Activated CD8-positive, alpha-beta memory T cell treated with anti-CD3 and anti-CD28 coated beads for 36 hours (primary cell): ENCODE results near the gene PHKA2. TPM values are rescaled to one million over a fixed set of nuclear protein-coding genes. Genes with fewer than 3 reads are reported as not detected.
"Not testable (repeated sequence)": the region's sequence is repeated elsewhere in the genome, so short reads cannot be mapped to it uniquely, and the experiment has no call there.

Experiments
- CTCF ChIA-PET: fragments of 350-600 bp; sonication (Branson Sonifier 250); formaldehyde crosslinking; loops from one replicate; lab custom pipeline; 2021; ENCODE audit warnings: antibody characterized with exemption; lab: Charles Lee
- POLR2A ChIA-PET: fragments of 350-600 bp; sonication (Branson Sonifier 250); formaldehyde crosslinking; loops from one replicate; lab custom pipeline; 2021; ENCODE audit warnings: antibody characterized with exemption; lab: Charles Lee
- total RNA-seq, 2 experiments: library from RNA; stranded (reverse); gene quantifications; one replicate each; pipeline ENCODE4 v1.2.3, GENCODE V29; 2021

Gene PHKA2
- total RNA-seq, 2 experiments from 2014 or later, result 17.7 to 18.0 TPM

GRCh38 chrX:18883234-18883960, 100.5 kb downstream of the PHKA2 start:
- CTCF ChIA-PET, result no interaction called here
- POLR2A ChIA-PET, result no interaction called here

- CTCF ChIA-PET, result no interaction called here
- POLR2A ChIA-PET, result no interaction called here
Measured at GRCh38 chrX:18879144-18879543, 104.8 kb downstream of the PHKA2 start.

- POLR2A ChIA-PET, result no interaction called here
- CTCF ChIA-PET, result no interaction called here
Measured at GRCh38 chrX:18877469-18877868, 106.4 kb downstream of the PHKA2 start.

GRCh38 chrX:18875256-18875878, 108.5 kb downstream of the PHKA2 start:
- POLR2A ChIA-PET, result no interaction called here

GRCh38 chrX:18874560-18875255, 109.2 kb downstream of the PHKA2 start:
- POLR2A ChIA-PET, result no interaction called here
- CTCF ChIA-PET, result interaction anchor here (1.1 kb wide), 1 partner anchor 12 kb away, joined by 3 read pairs; no protein-coding TSS in a partner anchor

More at GRCh38 chrX:18875256-18875878, 108.5 kb downstream of the PHKA2 start:
- CTCF ChIA-PET, result interaction anchor here (1.1 kb wide), 1 partner anchor 11 kb away, joined by 3 read pairs; no protein-coding TSS in a partner anchor

- ChIA-PET CTCF (no interaction called here), POLR2A (no interaction called here)
Measured at GRCh38 chrX:18873836-18874235, 110.1 kb downstream of the PHKA2 start.

- CTCF ChIA-PET, result no interaction called here
- POLR2A ChIA-PET, result no interaction called here
Measured at GRCh38 chrX:18873189-18873791, 110.6 kb downstream of the PHKA2 start.

- CTCF ChIA-PET, result no interaction called here
- POLR2A ChIA-PET, result no interaction called here
Measured at GRCh38 chrX:18872621-18873020, 111.3 kb downstream of the PHKA2 start.

GRCh38 chrX:18871970-18872369, 111.9 kb downstream of the PHKA2 start:
- POLR2A ChIA-PET, result no interaction called here
- CTCF ChIA-PET, result no interaction called here

GRCh38 chrX:18871161-18871890, 112.6 kb downstream of the PHKA2 start:
- ChIA-PET CTCF (no interaction called here), POLR2A (no interaction called here)

- POLR2A ChIA-PET, result interaction anchor here (0.6 kb wide), 1 partner anchor 128 kb away, joined by 5 read pairs; no protein-coding TSS in a partner anchor
- CTCF ChIA-PET, result interaction anchor here (0.6 kb wide), 1 partner anchor 470 kb away, joined by 3 read pairs; no protein-coding TSS in a partner anchor
Measured at GRCh38 chrX:18864390-18864920, 119.5 kb downstream of the PHKA2 start.

- ChIA-PET CTCF (no interaction called here), POLR2A (no interaction called here)
Measured at GRCh38 chrX:18861511-18861910, 122.4 kb downstream of the PHKA2 start.

GRCh38 chrX:18856645-18856997, 127.3 kb downstream of the PHKA2 start:
- CTCF ChIA-PET, result no interaction called here
- POLR2A ChIA-PET, result no interaction called here

- ChIA-PET POLR2A (no interaction called here), CTCF (no interaction called here)
Measured at GRCh38 chrX:18855919-18856644, 127.8 kb downstream of the PHKA2 start.

GRCh38 chrX:18847901-18848300, 136.0 kb downstream of the PHKA2 start:
- CTCF ChIA-PET, POLR2A ChIA-PET: not testable (repeated sequence)
